Activated B cell treated with CpG ODN at 0.5 μM for 24 hours (primary cell): Measurements from ENCODE around the gene TCF7L1. TPM values are rescaled to one million over a fixed set of nuclear protein-coding genes. Genes with fewer than 3 reads are reported as not detected.

Experiments
- ATAC-seq: fragments of 200-7000 bp; cut with Tn5 transposase; one replicate; pipeline ENCODE4 v1.10.0; 2021; ENCODE audit warnings: low read depth, mild to moderate bottlenecking, moderate library complexity
- CTCF ChIA-PET: fragments of 350-600 bp; sonication (Branson Sonifier 250); formaldehyde crosslinking; loops from one replicate; lab custom pipeline; 2021; ENCODE audit warnings: antibody characterized with exemption; lab: Charles Lee
- POLR2A ChIA-PET: fragments of 350-600 bp; sonication (Branson Sonifier 250); formaldehyde crosslinking; loops from one replicate; lab custom pipeline; 2021; ENCODE audit warnings: antibody characterized with exemption; lab: Charles Lee
- DNase-seq: peaks from one replicate; pipeline ENCODE4 v3.0.0; 2022
- H3K27ac Mint-ChIP-seq: one replicate; pipeline ENCODE4 v1.8.0; 2020; ENCODE audit warnings: mixed read lengths
- H3K27me3 Mint-ChIP-seq: one replicate; pipeline ENCODE4 v1.8.0; 2021; ENCODE audit warnings: mixed read lengths
- H3K36me3 Mint-ChIP-seq: one replicate; pipeline ENCODE4 v1.8.0; 2021; ENCODE audit warnings: low read depth, mixed read lengths
- H3K4me1 Mint-ChIP-seq: one replicate; pipeline ENCODE4 v1.8.0; 2021; ENCODE audit warnings: mixed read lengths
- H3K4me3 Mint-ChIP-seq: one replicate; pipeline ENCODE4 v1.8.0; 2020; ENCODE audit warnings: mild to moderate bottlenecking, mixed read lengths
- H3K9me3 Mint-ChIP-seq: one replicate; pipeline ENCODE4 v1.8.0; 2020; ENCODE audit warnings: mixed read lengths
- CTCF ChIP-seq: fragments of 200-600 bp; IDR thresholded peaks from one replicate; pipeline ENCODE4 v1.8.0; 2022; ENCODE audit warnings: antibody characterized with exemption, mild to moderate bottlenecking
- intact Hi-C: fragments of 100-400 bp; cut with micrococcal nuclease; formaldehyde crosslinking; loops from one replicate; pipeline ENCODE4 v1.15.1; 2024
- total RNA-seq: library from RNA; stranded (reverse); gene quantifications from 2 replicates; pipeline ENCODE4 v1.2.3, GENCODE V29; 2022

TCF7L1 gene
- total RNA-seq, 1 donor from 2014 or later: 0.07 TPM

- Mint-ChIP-seq H3K9me3 (no peaks in the 10 kb centered on the region), H3K4me3 (no peak overlapping the region), H3K27me3 (peaks cover 11% of the 10 kb centered on the region), H3K36me3 (no peaks in the 10 kb centered on the region), H3K27ac (no peak overlapping the region), H3K4me1 (no peaks in the 10 kb centered on the region)
- intact Hi-C loops: no loop called here
- no peak for DNase-seq
- no peak for ATAC-seq
- ChIA-PET CTCF (interaction anchor here (0.5 kb wide), 1 partner anchor 93 kb away, joined by 6 read pairs; no protein-coding TSS in a partner anchor), POLR2A (no interaction called here)
- no peak for TF ChIP-seq CTCF
Observed at GRCh38 chr2:85184231-85184630, 51.0 kb downstream of the TCF7L1 start.

DNA sequence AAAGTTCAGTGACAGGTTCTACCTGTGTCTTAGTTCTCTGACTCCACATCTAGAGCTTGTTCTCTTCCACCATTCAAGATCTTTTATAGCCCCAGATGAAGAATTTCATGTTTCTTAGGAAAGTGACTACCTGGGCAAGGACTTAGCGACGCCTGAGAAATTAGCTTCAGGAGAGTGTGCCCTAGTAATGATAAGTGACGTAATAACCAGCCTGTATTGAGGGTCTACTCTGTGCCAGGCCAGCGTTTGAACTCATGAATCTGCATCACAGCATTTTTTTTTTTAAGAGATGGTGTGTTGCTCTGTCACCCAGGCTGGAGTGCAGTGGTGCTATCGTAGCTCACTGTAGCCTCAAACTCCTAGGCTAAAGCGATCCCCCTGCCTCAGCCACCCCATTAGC lies 51.8 kb downstream of the TCF7L1 start:
- Mint-ChIP-seq H3K9me3 (no peaks in the 10 kb centered on the region), H3K36me3 (no peaks in the 10 kb centered on the region), H3K4me1 (no peaks in the 10 kb centered on the region), H3K27ac (no peak overlapping the region), H3K27me3 (peaks cover 11% of the 10 kb centered on the region), H3K4me3 (no peak overlapping the region)
- no peak for TF ChIP-seq CTCF
- ATAC-seq (no peak), DNase-seq (no peak)
- intact Hi-C loops: no loop called here
- ChIA-PET CTCF (interaction anchor here (0.5 kb wide), 1 partner anchor 94 kb away, joined by 6 read pairs; no protein-coding TSS in a partner anchor), POLR2A (no interaction called here)

GRCh38 chr2:85185431-85185940 lies 52.3 kb downstream of the TCF7L1 start:
- H3K27ac Mint-ChIP-seq: no peak overlapping the region
- peaks cover 11% of the 10 kb centered on the region for H3K27me3 Mint-ChIP-seq
- no peak for ATAC-seq
- H3K36me3 Mint-ChIP-seq: no peaks in the 10 kb centered on the region
- intact Hi-C loops: no loop called here
- H3K4me1 Mint-ChIP-seq: no peaks in the 10 kb centered on the region
- no peak for DNase-seq
- TF ChIP-seq CTCF: no peak
- no peak overlapping the region for H3K4me3 Mint-ChIP-seq
- POLR2A ChIA-PET: no interaction called here
- H3K9me3 Mint-ChIP-seq: no peaks in the 10 kb centered on the region
- CTCF ChIA-PET: no interaction called here

- H3K4me3 Mint-ChIP-seq: no peak overlapping the region
- no peaks in the 10 kb centered on the region for H3K36me3 Mint-ChIP-seq
- intact Hi-C loops: no loop called here
- no peak for ATAC-seq
- DNase-seq: no peak
- TF ChIP-seq CTCF: no peak
- H3K4me1 Mint-ChIP-seq: no peaks in the 10 kb centered on the region
- POLR2A ChIA-PET: no interaction called here
- CTCF ChIA-PET: no interaction called here
- H3K9me3 Mint-ChIP-seq: no peaks in the 10 kb centered on the region
- peaks cover 3% of the 10 kb centered on the region for H3K27me3 Mint-ChIP-seq
- no peak overlapping the region for H3K27ac Mint-ChIP-seq
Observed at GRCh38 chr2:85187069-85187468, 53.9 kb downstream of the TCF7L1 start.

- Mint-ChIP-seq H3K36me3 (no peaks in the 10 kb centered on the region), H3K4me1 (no peaks in the 10 kb centered on the region), H3K9me3 (no peaks in the 10 kb centered on the region), H3K27ac (no peak overlapping the region), H3K4me3 (no peak overlapping the region), H3K27me3 (peaks cover 3% of the 10 kb centered on the region)
- POLR2A ChIA-PET: no interaction called here
- ATAC-seq (no peak), DNase-seq (no peak)
- TF ChIP-seq CTCF: no peak
- intact Hi-C loops: no loop called here
- CTCF ChIA-PET: no interaction called here
Observed at GRCh38 chr2:85188852-85189251, 55.7 kb downstream of the TCF7L1 start.
